T-helper 9 cell (primary cell): ENCODE results near the gene PCGF3.
"Not testable (repeated sequence)": the region's sequence is repeated elsewhere in the genome, so short reads cannot be mapped to it uniquely, and the experiment has no call there.

ENCODE experiments used
- DNase-seq: peaks from one replicate; pipeline ENCODE4 v3.0.0-alpha.2; 2020

Gene PCGF3

DNA sequence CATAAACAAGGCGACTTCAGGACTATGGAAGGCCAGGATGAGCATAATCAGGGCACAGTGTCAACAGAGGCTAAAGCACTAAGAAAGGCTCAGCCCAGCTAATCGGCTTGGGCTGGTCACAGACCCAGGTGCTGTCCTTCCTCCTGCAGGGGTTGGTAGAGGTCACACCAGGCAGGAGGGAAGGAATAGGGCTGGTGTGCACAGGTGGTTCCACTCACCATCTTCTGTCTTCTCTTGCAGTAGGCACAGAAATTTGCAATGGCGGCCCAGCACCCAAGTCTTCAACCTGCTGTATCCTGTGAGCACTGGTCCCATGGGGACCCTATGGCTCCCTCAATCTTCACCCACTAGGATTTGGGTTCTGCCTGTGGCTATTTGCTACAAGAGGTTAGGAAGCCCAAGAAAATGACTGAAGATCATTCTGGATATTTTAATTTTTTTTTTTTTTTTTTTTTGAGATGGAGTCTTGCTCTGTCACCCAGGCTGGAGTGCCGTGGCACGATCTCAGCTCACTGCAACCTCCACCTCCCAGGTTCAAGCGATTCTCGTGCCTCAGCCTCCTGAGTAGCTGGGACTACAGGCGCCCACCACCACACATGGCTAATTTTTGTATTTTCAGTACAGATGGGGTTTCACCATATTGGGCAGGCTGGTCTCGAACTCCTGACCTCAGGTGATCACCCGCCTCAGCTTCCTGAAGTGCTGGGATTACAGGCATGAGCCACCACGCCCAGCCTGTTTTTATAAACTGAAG lies 35.6 kb upstream of the PCGF3 start:
- DNase-seq, result not testable (repeated sequence)

DNA sequence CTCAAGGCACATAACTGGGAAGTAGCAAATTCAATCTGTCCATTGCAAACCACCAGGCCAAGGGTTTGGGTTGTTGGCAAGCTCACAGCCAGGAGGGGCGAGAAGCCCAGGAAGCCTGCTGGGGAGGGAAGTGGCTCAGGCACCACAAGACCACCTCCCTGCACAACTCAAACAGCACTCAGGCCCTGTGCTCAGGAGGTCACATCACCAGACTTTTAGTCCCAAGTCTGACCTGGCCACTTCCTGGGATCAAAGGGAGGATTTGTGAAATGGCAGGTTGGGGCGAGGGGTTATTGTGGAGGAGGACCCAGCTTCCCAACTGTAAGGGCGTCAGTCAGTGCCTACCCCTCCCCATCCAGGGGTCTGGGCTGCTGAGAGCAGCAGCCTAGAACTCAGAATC lies 33.9 kb upstream of the PCGF3 start:
- DNase-seq, result no peak

DNA sequence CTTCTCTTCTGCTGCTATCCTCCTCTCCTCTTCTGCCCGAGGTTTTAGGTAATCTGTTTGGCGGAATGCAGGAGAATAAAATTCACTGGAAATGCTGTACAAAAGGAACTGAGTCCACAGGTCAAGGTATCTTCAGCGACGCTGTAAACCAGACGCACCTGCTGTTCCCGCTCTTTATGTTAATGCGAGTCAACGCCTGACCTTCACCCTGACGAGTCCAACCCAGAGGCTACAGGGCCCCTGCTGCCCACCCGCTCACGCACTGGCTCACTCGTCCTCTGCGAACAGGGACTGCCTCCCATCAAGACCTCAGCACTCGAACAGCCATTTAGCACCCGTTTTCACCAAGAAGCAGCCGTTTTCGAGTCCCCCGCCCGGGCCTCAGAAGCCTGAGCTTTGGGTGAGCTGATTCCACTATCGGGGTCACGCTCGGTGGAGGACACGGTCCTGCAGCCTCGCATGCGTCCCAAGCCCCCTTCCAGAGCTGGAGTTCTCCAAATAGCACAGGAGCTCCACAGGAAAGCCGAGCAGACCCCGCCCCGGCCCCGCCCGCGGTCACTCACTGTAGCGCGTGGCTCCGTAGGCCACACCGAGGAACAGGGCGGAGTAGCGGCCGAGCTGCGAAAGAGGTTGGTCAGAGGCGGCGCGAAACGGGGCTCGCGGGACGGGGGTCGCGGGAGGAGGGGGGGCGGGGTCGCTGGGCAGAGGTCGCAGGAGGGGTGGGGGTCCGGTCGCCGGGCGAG lies 32.1 kb upstream of the PCGF3 start:
- no peak for DNase-seq

DNA sequence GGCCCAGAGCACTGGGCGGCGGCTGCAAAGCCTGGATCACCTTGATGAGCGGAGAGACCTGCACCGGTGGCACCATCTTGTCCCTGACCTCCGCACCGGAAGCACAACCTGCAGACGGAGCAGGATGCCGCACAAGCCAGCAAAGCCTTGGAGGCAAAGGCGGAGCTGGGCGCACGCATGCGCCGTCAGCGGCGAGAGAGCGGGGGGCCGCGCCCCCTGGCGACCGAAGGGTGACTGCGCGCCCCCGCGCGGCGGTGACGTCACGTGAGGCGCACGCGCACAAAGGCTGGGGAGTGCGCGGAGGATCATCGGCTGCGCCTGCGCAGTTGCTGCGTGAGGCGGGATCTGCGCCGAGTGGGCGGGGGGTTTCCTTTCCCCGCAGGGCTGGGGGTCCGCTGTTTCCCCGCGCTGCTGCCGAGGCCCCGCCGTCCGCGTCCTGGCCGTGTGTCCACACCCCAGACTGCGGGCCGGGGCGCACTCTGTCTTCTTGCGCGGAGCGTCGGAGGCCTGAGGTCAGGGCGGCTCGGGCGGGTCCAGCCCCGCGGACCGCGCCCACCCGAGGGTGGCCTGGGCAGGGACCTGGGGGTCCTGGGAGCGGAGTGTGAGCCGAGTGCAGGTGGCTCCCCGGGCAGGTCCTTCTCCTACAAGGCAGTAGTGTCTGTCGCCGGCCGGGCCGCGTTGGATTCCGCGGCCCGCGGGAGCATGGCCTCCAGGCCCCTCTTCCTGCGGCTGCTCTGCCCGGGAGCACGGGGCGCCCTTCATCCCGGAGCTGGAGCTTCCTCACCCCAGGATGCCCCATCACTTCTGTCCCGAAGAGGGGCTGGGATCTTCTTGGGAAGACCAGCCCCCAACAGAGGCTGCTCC lies 31.2 kb upstream of the PCGF3 start, which contains the start of the genes ATP5ME and MYL5:
Gene ATP5ME, minus strand, starts transcription at position 105 of the 864 bp plus-strand sequence. Its CDS starts 29 bp downstream, at position 76.
Gene MYL5, plus strand, starts transcription at position 371 of the 864 bp plus-strand sequence. CDS start 3,485 bp downstream, outside the sequence.
- peak; percentile 97 for DNase-seq

DNA sequence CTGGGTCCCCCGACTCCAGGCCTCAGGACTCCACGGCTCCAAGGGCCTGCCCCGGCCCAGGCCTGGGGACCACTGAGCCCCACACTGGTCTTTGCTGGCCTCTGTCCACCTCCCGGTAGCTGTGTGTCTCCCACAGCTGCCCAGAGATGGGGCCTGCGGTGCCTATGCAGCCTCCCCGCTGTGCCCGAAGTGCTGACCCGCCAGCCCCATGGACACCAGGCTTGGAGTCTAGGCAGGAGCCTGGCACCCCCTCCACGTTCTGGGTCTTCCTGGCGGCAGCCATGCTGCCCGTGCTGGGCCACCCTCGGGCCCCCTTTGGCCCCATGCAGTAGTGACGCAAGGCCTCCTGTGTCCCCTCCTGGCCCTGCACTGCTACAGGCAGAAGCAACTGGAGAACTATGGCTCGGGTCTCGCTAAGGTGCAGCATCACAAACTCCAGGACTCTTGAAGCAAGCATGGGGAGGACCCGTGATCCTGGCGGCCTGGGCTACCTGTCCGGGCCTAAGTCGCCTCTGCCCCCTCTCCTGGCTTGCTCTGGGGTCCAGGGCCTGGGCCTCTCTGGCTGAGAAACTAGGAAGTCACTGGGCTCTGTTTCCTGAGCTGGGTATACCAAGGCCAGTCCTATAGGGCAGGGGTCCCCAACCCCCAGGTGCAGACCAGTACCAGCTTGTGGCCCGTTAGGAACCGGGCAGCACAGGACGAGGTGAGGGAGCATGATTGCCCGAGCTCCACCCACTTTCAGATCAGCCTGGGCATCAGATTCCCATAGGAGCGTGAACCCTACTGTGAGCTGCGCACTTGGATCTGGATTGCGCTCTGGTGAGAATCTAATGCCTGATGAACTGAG lies 30.4 kb upstream of the PCGF3 start:
- DNase-seq, result no peak

DNA sequence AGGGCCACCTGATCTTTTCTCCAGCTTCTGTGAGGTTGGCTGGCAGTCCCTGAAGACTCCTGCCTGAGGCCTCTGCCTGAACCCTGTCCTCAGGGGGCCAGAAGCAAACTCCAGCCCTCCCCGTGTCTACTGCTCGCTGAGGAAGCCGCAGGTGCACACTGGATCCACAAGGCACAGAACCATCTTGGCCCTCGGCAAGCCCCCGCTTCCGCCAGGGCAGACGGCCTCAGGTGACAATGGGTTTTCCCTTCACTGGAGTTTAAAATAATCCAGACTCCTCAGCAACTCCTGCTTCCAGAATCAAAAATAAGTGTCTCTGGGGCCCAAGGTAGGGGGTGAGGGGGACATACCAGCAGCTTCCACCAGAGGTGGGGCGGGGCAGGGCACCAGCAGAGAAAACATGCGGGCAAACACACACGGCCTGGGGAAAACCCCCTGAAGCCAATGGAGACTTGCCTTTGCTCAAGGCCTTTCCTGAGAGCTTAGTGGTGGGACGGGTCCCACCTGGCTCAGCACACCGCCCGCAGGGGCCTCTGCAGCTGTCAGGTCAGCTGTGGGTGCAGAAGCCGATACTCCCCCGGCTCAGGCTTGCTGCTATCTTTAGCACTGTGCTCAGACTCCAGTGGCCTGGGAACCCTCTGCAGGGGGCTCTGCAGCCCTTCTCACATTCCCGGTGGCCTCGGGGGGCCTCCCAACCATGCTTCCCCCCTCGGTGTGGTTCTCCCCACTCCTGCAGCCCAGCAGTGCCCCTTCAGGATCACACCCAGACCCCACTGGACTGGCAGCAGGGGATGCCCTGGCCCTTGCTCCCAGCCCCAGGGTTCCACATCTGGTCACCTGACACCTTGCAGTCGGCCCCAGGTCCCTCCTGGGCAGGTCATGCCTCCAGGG lies 29.4 kb upstream of the PCGF3 start:
- no peak for DNase-seq

DNA sequence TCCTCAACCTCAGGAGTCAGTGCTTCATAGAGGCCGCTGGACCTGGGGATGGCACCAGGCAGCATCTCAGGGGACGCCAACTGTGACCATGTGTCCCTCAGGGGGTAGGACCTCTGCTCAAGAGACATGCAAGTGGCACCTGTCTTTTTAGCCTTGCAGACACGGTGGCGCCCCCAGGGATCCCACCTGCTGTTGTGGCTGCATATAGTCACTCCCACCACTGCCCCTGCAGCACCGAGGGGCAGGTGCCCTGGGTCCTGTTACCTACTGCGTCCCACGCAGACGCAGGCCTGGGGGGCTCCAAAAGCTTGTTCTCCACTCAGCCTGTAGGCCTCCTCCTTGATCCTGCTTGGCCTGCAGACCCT lies 28.8 kb upstream of the PCGF3 start:
- no peak for DNase-seq

DNA sequence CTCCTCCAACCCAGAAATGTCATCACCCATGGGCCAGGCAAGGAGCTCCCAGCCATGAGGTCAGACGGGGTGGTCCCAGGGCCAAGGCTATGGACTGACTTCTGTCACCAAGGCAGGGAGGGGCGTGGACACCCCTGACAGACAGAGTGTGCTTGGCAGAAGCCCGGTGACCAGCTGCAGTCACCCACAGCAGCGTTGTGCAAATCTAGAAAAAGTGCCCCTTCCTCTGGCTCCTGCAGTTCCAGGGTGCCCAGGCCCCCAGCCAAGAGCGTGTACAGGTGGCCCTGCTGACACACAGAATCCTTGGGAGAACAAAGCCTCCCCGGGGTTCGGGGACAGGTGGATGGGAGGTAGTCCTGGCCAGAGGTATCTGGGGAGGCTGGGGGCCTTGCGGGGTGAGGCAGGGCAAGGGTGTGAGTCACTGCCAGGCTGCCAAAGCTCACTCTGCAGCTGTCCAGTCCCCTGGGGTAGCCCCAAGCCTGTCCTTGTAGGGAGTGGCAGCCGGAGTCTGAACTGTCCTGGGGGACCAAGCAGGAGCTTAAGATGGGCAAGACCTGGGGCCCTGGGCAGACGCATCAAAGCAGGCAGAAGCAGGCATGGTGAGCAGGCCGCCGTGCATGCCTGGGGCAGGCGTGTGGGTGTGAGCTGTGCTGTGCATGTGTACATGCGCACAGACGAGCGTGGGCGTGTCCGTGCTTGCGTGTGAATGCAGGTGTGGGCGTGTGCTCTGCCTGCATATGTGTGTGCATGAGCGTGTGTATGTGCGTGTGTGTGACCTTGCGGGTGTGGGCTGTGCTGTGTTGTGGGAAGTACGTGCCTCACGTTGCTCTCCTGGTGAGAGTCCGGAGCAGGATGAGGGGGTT lies 28.0 kb upstream of the PCGF3 start:
- no peak for DNase-seq

DNA sequence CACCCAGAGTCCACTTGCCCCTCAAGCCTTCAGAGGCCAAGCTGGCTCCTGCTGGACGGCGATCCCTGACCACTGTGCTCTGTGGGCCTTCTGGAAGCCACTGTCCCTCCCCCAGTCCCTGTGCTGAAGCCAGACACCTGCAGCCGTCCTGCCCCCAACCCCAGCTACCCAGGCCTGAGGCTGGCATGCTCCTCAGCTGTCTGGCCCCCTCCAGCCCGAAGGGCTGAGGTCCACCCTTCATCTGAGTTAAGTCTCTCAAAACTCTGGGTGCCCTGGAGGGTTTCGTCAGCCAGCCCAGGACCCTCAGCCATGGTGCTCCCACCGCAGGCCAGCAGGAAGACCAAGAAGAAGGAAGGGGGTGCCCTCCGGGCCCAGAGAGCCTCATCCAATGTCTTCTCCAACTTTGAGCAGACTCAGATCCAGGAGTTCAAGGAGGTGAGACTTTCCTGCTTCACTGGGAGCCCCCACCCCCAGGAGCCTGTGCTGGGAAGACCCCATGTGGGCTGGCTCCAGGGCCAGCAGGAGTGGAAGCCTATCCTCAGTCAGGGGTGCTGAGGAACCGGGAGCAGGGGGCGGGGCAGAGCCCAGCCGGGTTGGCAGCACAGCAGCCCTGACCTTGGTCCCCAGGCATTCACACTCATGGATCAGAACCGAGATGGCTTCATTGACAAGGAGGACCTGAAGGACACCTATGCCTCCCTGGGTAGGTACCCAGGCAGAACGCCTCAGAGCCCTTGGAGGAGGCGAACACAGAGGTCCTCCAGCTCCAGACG lies 27.1 kb upstream of the PCGF3 start:
- DNase-seq, result no peak

DNA sequence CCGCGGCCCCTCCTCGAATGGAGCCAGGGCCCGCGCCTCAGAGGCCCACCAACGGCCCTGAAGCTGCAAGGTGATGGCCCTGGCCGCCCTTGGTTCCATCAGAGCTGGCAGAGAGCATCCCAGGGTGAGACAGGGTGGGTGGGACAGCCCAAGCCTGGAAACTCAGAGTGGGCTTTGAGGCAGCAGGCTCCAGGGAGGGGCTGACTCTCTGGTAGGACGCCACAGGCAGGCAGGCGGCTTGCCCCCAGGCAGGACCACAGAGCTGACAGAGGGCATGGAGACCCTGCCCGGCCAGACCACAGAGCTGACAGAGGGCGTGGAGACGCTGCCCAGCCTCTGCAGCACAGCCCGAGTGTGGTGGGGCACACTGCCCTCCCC lies 26.5 kb upstream of the PCGF3 start:
- DNase-seq, result no peak

DNA sequence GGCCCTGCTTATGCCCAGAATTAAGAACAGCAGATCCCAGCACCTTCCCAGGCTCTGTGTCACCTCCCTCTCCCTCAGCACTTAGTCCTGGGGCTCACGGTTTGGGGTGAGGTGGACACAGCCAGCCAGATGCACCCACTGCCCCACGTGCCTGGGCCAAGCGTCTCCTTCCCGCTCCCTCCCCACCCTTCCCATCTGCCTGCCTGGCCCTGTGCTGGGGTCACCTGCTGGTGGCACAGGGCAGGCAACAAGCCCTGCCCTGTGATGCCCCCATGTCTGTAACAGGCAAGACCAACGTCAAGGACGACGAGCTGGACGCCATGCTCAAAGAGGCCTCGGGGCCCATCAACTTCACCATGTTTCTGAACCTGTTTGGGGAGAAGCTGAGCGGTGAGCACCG lies 26.0 kb upstream of the PCGF3 start:
- DNase-seq, result no peak

DNA sequence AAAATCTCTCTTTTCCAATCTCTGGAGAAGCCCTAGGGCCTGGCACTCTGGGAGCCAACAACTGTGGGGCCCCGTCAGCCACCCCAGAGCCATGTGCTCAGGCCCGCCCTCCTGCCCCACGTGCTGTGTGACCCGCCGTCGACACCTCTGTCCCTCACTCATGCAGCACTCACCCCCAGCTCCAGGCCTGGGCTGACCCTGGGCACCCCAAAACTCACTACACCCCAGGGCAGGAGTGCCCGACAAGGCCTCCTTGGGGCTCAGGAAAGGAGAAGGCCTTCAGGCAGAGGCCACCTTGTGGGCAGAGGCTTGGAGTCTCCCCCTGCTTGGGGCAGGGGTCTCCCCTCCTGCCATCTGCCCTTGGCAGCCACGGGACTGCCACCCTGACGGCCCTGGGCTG lies 25.5 kb upstream of the PCGF3 start:
- DNase-seq, result no peak

DNA sequence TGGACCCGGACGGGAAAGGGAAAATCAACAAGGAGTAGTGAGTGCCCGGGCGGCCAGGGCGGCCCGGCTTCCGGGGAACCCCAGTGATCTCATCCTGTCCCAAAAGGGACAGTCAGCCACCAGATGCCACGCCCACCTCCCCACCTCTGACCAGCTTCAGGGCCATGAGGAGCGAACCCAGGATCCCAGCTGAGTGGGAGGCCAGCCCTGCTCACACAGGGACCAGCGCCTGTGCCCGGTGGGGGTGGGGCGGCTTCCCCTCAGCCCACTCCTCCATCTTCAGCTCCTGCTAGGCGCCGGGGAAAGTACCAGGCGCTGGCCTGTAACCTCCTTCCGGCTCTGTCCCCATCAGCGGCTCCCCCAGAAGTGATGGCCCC lies 25.1 kb upstream of the PCGF3 start:
- no peak for DNase-seq

DNA sequence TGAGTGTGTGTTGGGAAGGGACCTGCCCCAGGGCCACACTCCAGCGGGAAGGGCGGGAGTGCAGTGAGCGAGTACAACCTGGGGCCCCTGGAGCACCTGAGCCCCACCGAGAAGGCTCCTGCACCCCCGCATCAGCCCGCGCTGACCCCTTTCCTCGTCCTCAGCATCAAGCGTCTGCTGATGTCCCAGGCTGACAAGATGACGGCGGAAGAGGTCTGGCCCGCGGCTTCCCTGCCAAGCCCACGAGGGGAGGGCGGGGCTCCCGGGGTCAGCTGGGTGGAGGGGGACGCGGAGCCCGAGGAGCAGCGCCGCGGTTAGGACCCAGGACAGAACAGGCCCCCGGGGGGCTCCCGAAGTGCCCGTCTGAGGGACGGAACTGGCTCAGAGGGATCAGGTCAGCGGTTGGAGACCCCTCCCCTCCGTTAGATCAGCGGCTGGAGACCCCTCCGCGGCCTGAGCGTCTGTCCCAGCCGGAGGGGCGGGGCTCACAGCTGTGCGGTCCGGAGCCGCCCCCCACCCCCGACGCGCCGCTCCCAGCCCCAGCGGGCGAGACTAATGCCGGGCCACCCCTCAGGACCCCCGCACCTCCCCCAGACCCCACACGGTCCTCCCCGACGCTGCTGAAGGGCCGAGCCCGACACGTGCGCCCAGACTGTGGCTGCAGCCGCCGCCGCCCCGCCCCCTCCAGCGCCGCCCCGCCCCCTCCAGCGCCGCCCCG lies 24.5 kb upstream of the PCGF3 start:
- no peak for DNase-seq

DNA sequence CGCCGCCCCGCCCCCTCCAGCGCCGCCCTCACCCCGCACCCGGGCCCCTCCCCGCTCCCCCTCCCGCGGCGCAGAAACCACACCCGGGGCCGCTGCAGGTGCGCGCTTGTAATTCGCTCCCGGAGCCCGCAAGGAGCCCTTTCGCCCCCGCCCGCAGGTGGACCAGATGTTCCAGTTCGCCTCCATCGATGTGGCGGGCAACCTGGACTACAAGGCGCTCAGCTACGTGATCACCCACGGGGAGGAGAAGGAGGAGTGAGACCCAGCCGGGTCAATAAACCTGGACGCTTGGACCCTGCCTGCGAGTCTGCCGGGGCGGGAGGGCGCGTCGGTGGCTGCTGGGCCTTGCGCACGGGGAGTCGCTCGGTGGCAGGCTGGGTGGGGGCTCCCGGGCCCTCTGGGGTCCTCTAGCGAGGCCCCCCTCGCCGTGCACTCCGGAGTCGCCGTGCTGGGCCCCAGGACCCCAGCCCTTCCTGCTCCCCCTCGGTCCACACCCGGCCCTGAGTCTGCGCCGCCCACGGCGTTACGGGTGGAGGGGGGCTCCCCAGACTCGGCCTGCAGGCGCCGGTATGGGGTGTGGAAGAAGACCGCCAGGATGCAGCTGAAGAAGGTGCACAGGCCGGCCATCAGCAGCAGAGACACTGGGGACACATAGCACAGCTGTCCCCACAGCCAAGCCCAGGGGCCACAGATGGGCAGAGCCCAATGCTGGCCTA lies 23.7 kb upstream of the PCGF3 start:
- no peak for DNase-seq

DNA sequence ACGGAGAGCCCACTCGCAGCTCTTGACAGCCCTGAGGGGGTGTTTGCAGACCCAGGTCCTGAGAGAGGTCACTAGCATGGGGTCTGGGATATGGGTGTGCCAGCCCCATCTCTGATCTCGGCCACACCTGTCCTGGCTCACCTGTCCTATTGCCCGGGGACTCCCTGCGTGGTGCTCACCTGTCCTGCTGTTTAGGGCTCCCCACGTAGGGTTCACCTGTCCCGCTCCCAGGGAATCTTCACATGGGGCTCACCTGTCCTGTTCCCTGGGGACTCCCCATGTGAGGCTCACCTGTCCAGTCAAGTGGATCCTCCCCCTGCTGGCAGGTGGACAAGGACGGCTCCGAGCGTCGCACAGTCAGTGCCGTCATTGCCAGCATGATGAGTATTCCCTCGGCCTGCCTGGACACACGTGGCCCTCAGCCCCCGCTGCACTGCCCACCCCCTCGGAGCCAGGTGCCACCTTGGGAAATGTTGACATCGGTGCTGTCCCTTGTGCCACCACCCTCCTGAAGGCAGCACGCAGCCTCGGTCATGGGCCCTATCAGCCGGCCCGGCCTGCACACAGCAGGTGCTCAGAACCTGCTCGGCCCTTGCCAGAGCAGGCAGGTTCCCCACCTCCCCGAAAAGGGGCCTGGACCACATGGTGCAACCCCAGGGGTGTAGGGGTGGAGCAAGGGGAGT lies 23.0 kb upstream of the PCGF3 start:
- no peak for DNase-seq

DNA sequence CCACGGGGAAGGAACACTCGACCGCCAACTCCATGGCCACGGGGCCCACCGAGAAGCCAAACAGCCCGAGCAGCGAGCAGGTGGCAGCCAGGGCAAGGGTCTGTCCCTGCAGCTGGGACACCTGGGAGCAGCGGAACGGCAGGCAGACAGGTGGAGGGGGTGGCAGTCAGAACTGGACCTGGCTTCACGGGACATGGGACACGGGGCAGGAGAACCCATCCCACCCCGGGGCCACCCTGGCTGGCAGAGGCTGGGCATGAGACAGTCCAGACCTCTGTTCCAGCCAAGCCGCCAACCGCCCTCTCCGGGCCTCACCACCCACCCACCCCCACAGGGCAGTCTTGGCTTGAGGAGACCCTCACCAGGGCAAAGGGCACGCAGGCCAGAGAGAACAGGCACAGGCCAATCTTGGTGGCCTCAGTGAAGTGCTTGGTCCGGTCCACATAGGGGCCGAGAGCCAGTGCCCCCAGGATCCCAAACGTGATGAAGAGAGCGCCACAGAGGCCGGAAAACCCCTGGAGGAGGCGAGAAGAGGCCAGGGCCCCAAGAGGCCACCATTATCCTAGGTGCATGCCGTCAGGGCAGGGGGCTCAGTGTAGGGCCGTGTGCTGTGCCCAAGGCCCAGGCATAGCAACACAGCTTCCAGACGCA lies 22.3 kb upstream of the PCGF3 start:
- DNase-seq, result no peak
